ENCODE measurements around the gene ZDHHC22. TPM values are rescaled to one million over a fixed set of nuclear protein-coding genes. Genes with fewer than 3 reads are reported as not detected.

The ZDHHC22 gene
- total RNA-seq, 2 experiments from 2014 or later: not detected

- peak overlapping the region; percentile 36 for H3K27ac Mint-ChIP-seq
- CTCF ChIA-PET: no interaction called here
- no peak for ATAC-seq (ENCODE audit: poor library complexity)
- Histone ChIP-seq H3K4me1 (ENCODE audit: insufficient read depth, low read length) (peaks cover 53% of the 10 kb centered on the region), H3K4me3 (ENCODE audit: low read length) (peak overlapping the region; percentile 82), H3K27ac (ENCODE audit: low read depth in 1 of 2, low read length in 2 of 2) (no peak overlapping the region), H3K9me3 (ENCODE audit: control insufficient read depth in 1 of 2, insufficient read depth in 1 of 2, low read length in 2 of 2) (peaks cover 0 to 6% of the 10 kb centered on the region in 2 experiments), H3K27me3 (ENCODE audit: control insufficient read depth in 1 of 2, insufficient read depth in 2 of 2, low read length in 2 of 2) (peaks cover 11 to 21% of the 10 kb centered on the region in 2 experiments), H3K36me3 (ENCODE audit: insufficient read depth, low read length) (no peaks in the 10 kb centered on the region)
- intact Hi-C loops (cut with DNase I, micrococcal nuclease): loop anchor here in 1 of 2 experiments (1.0 to 5.0 kb wide), 2 partner anchors 17 to 33 kb away; no protein-coding TSS in a partner anchor
- POLR2A ChIA-PET: no interaction called here
- H3K36me3 Mint-ChIP-seq (ENCODE audit: low read depth): peaks cover 5% of the 10 kb centered on the region
- H3K4me1 Mint-ChIP-seq (ENCODE audit: low read depth): peaks cover 53% of the 10 kb centered on the region
- no peaks in the 10 kb centered on the region for H3K9me3 Mint-ChIP-seq
- peaks cover 49% of the 10 kb centered on the region for H3K27me3 Mint-ChIP-seq
- peak; percentile 33 for TF ChIP-seq CTCF (IDR thresholded peaks at IDR 0.05)
- peak overlapping the region; percentile 66 for H3K4me3 Mint-ChIP-seq
- DNase-seq: peak in 1 of 14 experiments; percentile 11
Measured at GRCh38 chr14:77125281-77125801, 16.2 kb downstream of the ZDHHC22 start.

- peaks cover 11 to 21% of the 10 kb centered on the region in 2 experiments for H3K27me3 ChIP-seq (ENCODE audit: control insufficient read depth in 1 of 2, insufficient read depth in 2 of 2, low read length in 2 of 2)
- ChIA-PET CTCF (interaction anchor here (0.7 to 1.5 kb wide), 5 partner anchors 9 to 211 kb away, joined by 3 to 5 read pairs (median 3); partner anchors contain the start of gene CIPC), POLR2A (interaction anchor here (1.2 to 5.7 kb wide), 4 partner anchors 15 to 248 kb away, joined by 3 to 64 read pairs (median 9); partner anchors contain the start of gene CIPC)
- peak; percentile 74 for ATAC-seq (ENCODE audit: poor library complexity)
- Mint-ChIP-seq H3K9me3 (no peaks in the 10 kb centered on the region), H3K27me3 (peaks cover 42% of the 10 kb centered on the region), H3K4me3 (peak overlapping the region; percentile 79), H3K27ac (peak overlapping the region; percentile 93), H3K4me1 (ENCODE audit: low read depth) (peaks cover 58% of the 10 kb centered on the region), H3K36me3 (ENCODE audit: low read depth) (peaks cover 5% of the 10 kb centered on the region)
- H3K27ac ChIP-seq (ENCODE audit: low read depth in 1 of 2, low read length in 2 of 2): peak overlapping the region in 1 of 2 donors; percentile 37
- intact Hi-C loops (cut with DNase I, micrococcal nuclease): loop anchor here in 1 of 2 experiments (1.0 to 5.0 kb wide), 2 partner anchors 16 to 32 kb away; no protein-coding TSS in a partner anchor
- peak; percentile 50 for TF ChIP-seq CTCF (IDR thresholded peaks at IDR 0.05)
- peak overlapping the region; percentile 82 for H3K4me3 ChIP-seq (ENCODE audit: low read length)
- peaks cover 0 to 6% of the 10 kb centered on the region in 2 experiments for H3K9me3 ChIP-seq (ENCODE audit: control insufficient read depth in 1 of 2, insufficient read depth in 1 of 2, low read length in 2 of 2)
- no peaks in the 10 kb centered on the region for H3K36me3 ChIP-seq (ENCODE audit: insufficient read depth, low read length)
- DNase-seq: peak; percentile 40 to 90 (median 60)
- H3K4me1 ChIP-seq (ENCODE audit: insufficient read depth, low read length): peaks cover 60% of the 10 kb centered on the region
Measured at GRCh38 chr14:77124345-77125280, 17.0 kb downstream of the ZDHHC22 start.
